ENCODE measurements around the gene MYO7B.

GRCh38 chr2:127586136-127586535, 50.7 kb downstream of the MYO7B start:
- TF ChIP-seq POLR2AphosphoS5 (IDR thresholded peaks at IDR 0.05; ENCODE audit: borderline replicate concordance, low read depth, low read length), result no peak
- no peak for TF ChIP-seq EZH2 (IDR thresholded peaks at IDR 0.05)

Data from SK-N-MC (cell line).